Mesenchymal stem cell (in vitro differentiated cells and primary cell): ENCODE results near the gene CST5.

Source experiments
- DNase-seq: peaks from one replicate; pipeline ENCODE4 v3.0.0-alpha.2; 2013
- H2AFZ ChIP-seq: one replicate; pipeline ENCODE4 v1.6.1; 2013; ENCODE audit warnings: low read depth, mild to moderate bottlenecking, control low read depth, inconsistent platforms, low read length, moderate library complexity
- H2AK5ac ChIP-seq: 2 replicates; pipeline ENCODE4 v1.6.1; 2013; ENCODE audit warnings: low read length, moderate library complexity, mild to moderate bottlenecking, inconsistent platforms; ENCODE audit not compliant: severe bottlenecking
- H2BK120ac ChIP-seq: one replicate; pipeline ENCODE4 v1.6.1; 2013; ENCODE audit warnings: low read depth, mild to moderate bottlenecking, inconsistent platforms, low read length, moderate library complexity
- H2BK12ac ChIP-seq, 2 experiments: one replicate each; pipeline ENCODE4 v1.6.1; 2013; ENCODE audit warnings: inconsistent platforms in 2 of 2, low read length in 2 of 2, mild to moderate bottlenecking in 2 of 2, moderate library complexity in 2 of 2, control low read depth in 1 of 2
- H2BK15ac ChIP-seq: one replicate; pipeline ENCODE4 v1.6.1; 2013; ENCODE audit warnings: mild to moderate bottlenecking, low read depth, inconsistent platforms; ENCODE audit not compliant: poor library complexity, severe bottlenecking
- H2BK5ac ChIP-seq: 2 replicates; pipeline ENCODE4 v1.6.1; 2013; ENCODE audit warnings: low read depth, mild to moderate bottlenecking, low read length, control low read depth, inconsistent platforms; ENCODE audit not compliant: poor library complexity, severe bottlenecking
- H3K14ac ChIP-seq, 2 experiments: one replicate each; pipeline ENCODE4 v1.6.1; 2013; ENCODE audit warnings: inconsistent platforms in 2 of 2, low read length in 2 of 2, control low read depth in 1 of 2, mild to moderate bottlenecking in 1 of 2, moderate library complexity in 1 of 2
- H3K18ac ChIP-seq, 2 experiments: one replicate each; pipeline ENCODE4 v1.6.1; 2013; ENCODE audit warnings: inconsistent platforms in 2 of 2, low read length in 2 of 2, control low read depth in 1 of 2, low read depth in 1 of 2, mild to moderate bottlenecking in 1 of 2
- H3K23ac ChIP-seq, 2 experiments: one replicate each; pipeline ENCODE4 v1.6.1; 2013; ENCODE audit warnings: inconsistent platforms in 2 of 2, low read length in 2 of 2, mild to moderate bottlenecking in 2 of 2, moderate library complexity in 2 of 2, control low read depth in 1 of 2
- H3K27ac ChIP-seq: 2 replicates; pipeline ENCODE4 v1.5.1; 2013; ENCODE audit warnings: mild to moderate bottlenecking, moderate library complexity, low read length, control low read depth, inconsistent platforms; ENCODE audit not compliant: poor library complexity, severe bottlenecking
- H3K27me3 ChIP-seq, 2 experiments: 2 replicates each; pipeline versions ENCODE4 v1.6.1 to v1.7.0; 2013; ENCODE audit warnings: low read length in 2 of 2, mild to moderate bottlenecking in 2 of 2, moderate library complexity in 2 of 2, control low read depth in 1 of 2, inconsistent platforms in 1 of 2; ENCODE audit not compliant: control insufficient read depth in 1 of 2, insufficient read depth in 1 of 2
- H3K36me3 ChIP-seq, 2 experiments: 2 replicates each; pipeline versions ENCODE4 v1.6.1 to v1.7.0; 2013; ENCODE audit warnings: low read length in 2 of 2, control low read depth in 1 of 2, inconsistent platforms in 1 of 2, low read depth in 1 of 2, mild to moderate bottlenecking in 1 of 2; ENCODE audit not compliant: insufficient read depth in 2 of 2, control insufficient read depth in 1 of 2
- H3K4ac ChIP-seq, 2 experiments: one replicate each; pipeline ENCODE4 v1.6.1; 2013; ENCODE audit warnings: inconsistent platforms in 2 of 2, low read length in 2 of 2, mild to moderate bottlenecking in 2 of 2, moderate library complexity in 2 of 2, control low read depth in 1 of 2, low read depth in 1 of 2
- H3K4me1 ChIP-seq: 2 replicates; pipeline ENCODE4 v1.6.1; 2013; ENCODE audit warnings: low read depth, low read length, control low read depth; ENCODE audit not compliant: control insufficient read depth, insufficient read depth
- H3K4me2 ChIP-seq: 2 replicates; pipeline ENCODE4 v1.6.1; 2013; ENCODE audit warnings: low read length, mild to moderate bottlenecking, inconsistent platforms; ENCODE audit not compliant: poor library complexity, severe bottlenecking
- H3K4me3 ChIP-seq, 2 experiments: 2 replicates each; pipeline versions ENCODE4 v1.5.1 to v1.7.0; 2013; ENCODE audit warnings: low read length in 2 of 2, mild to moderate bottlenecking in 2 of 2, control low read depth in 1 of 2, low read depth in 1 of 2; ENCODE audit not compliant: insufficient read depth in 1 of 2
- H3K79me1 ChIP-seq: replicated peaks from 2 replicates; pipeline ENCODE4 v1.6.1; 2013; ENCODE audit warnings: mild to moderate bottlenecking, control low read depth, low read length, inconsistent platforms; ENCODE audit not compliant: poor library complexity, severe bottlenecking
- H3K9ac ChIP-seq: 2 replicates; pipeline ENCODE4 v1.7.0; 2013; ENCODE audit warnings: mild to moderate bottlenecking, low read length, moderate library complexity
- H3K9me3 ChIP-seq: 2 replicates; pipeline ENCODE4 v1.7.0; 2013; ENCODE audit warnings: mild to moderate bottlenecking, low read length; ENCODE audit not compliant: control insufficient read depth
- H4K8ac ChIP-seq: one replicate; pipeline ENCODE4 v1.6.1; 2013; ENCODE audit warnings: inconsistent platforms, mild to moderate bottlenecking, low read length, moderate library complexity
- H4K91ac ChIP-seq: one replicate; pipeline ENCODE4 v1.6.1; 2013; ENCODE audit warnings: mild to moderate bottlenecking, low read length, inconsistent platforms
- WGBS: methylation state at CpG from one replicate; pipeline ENCODE4 v1.1.7; 2013; ENCODE audit warnings: mixed read lengths; 5-methylcytosine and 5-hydroxymethylcytosine counted together

Gene CST5

DNA sequence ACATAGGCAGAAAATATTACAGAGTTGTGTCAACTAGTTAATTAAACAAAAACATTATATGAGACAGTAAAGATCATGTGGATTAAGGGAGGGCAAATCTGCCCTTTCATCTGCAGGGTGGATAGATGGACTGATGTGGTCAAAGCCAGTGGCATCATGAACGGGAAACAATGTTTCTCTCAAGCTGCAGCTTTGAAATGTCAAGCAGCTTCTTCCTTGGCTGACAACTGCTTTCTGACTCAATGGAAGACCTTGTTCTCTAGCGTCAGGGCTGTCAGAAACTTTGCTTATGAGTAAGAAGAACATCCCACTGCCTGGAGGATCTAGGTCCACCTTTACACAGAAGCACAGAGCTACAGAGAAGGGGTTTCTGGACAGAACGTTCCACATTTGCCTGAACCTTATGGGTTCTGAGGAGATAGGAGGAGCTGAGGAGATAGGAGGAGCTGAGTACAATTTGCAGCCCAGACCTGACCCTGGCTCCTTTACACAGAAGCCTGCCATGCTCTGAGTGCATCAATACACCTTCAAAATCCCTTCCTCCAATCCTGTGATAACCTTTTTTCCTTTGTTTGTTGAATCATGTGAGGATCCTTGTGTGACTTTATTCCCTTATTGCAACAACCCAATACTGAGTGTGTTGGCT lies 6.1 kb downstream of the CST5 start:
- Histone ChIP-seq H2AK5ac (no peak overlapping the region), H4K91ac (no peak overlapping the region), H3K9me3 (no peaks in the 10 kb centered on the region), H3K9ac (no peak overlapping the region), H3K4ac (no peak overlapping the region), H3K4me1 (peaks cover 1% of the 10 kb centered on the region), H2BK5ac (no peak overlapping the region), H4K8ac (no peak overlapping the region), H3K4me2 (no peak overlapping the region), H3K23ac (no peak overlapping the region), H3K18ac (no peak overlapping the region), H3K14ac (no peak overlapping the region), H3K27me3 (peaks cover 20 to 84% of the 10 kb centered on the region in 2 experiments), H2AFZ (no peak overlapping the region), H3K36me3 (no peaks in the 10 kb centered on the region), H3K27ac (no peak overlapping the region), H2BK15ac (no peak overlapping the region), H2BK12ac (no peak overlapping the region), H2BK120ac (no peak overlapping the region), H3K4me3 (no peak overlapping the region), H3K79me1 (no peaks in the 10 kb centered on the region)
- WGBS = 58% methylated on average over 3 of the region's 3 CpGs
- no peak for DNase-seq

DNA sequence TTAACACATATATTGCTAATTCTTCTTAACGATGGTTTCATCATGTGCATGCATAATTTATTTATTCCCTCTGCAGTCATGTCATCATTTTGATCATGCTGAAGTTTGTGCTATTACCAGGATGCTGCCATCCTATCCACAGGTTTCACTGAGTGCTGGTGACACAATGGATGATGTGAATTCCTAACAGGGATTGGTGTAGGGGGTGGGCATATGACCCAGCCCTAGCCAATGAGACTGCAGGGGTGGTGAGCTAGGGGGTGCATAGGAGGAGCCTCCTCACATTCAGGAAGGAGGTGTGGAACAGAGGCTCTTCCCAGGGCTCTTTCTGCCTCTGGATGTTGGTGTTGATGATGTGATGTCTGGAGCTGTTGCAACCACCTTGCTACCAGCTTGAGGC lies 7.5 kb downstream of the CST5 start:
- no peak overlapping the region for H3K14ac ChIP-seq
- no peak overlapping the region for H2BK120ac ChIP-seq
- no peak overlapping the region for H3K4ac ChIP-seq
- DNase-seq = no peak
- no peak overlapping the region for H3K23ac ChIP-seq
- H2BK15ac ChIP-seq = no peak overlapping the region
- H2BK12ac ChIP-seq = no peak overlapping the region
- peaks cover 4% of the 10 kb centered on the region for H3K4me1 ChIP-seq
- H4K91ac ChIP-seq = no peak overlapping the region
- peaks cover 23 to 82% of the 10 kb centered on the region in 2 experiments for H3K27me3 ChIP-seq
- H2BK5ac ChIP-seq = no peak overlapping the region
- no peak overlapping the region for H4K8ac ChIP-seq
- H3K9me3 ChIP-seq = no peaks in the 10 kb centered on the region
- H2AFZ ChIP-seq = no peak overlapping the region
- no peak overlapping the region for H3K27ac ChIP-seq
- no peak overlapping the region for H3K18ac ChIP-seq
- no peak overlapping the region for H2AK5ac ChIP-seq
- H3K79me1 ChIP-seq = no peaks in the 10 kb centered on the region
- H3K36me3 ChIP-seq = no peaks in the 10 kb centered on the region
- H3K4me2 ChIP-seq = no peak overlapping the region
- no peak overlapping the region for H3K9ac ChIP-seq
- no CpG with 5 or more reads among the region's 1 CpG for WGBS
- H3K4me3 ChIP-seq = no peak overlapping the region

DNA sequence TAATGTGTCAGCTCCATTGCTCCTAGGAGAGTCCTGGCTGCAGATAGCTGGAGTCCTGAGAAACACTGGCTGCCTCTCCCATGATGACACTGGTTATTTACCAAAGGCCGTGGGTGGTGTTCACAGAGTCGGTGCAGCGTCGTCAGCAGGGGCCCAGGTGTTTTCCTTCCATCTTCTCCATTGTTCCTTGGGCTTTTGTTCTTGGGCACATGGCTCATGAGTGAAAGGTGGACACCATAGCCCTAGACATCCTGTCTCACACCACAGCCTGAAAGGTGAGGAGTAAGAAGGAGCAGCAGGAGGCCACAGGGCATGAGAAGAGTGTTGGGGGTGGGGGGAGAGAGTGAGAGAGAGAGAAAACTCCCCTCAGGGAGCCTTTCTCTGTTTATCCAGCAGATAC lies 9.1 kb downstream of the CST5 start:
- WGBS = 14% methylated on average over 4 of the region's 4 CpGs
- Histone ChIP-seq H4K91ac (no peak overlapping the region), H3K9me3 (no peaks in the 10 kb centered on the region), H3K4ac (no peak overlapping the region), H2BK120ac (no peak overlapping the region), H2BK15ac (no peak overlapping the region), H3K79me1 (no peaks in the 10 kb centered on the region), H3K36me3 (no peaks in the 10 kb centered on the region), H3K4me3 (no peak overlapping the region), H3K23ac (no peak overlapping the region), H3K14ac (no peak overlapping the region), H4K8ac (no peak overlapping the region), H2AK5ac (no peak overlapping the region), H3K4me1 (peaks cover 3% of the 10 kb centered on the region), H2AFZ (no peak overlapping the region), H3K27me3 (peaks cover 24 to 81% of the 10 kb centered on the region in 2 experiments), H3K4me2 (no peak overlapping the region), H3K18ac (no peak overlapping the region), H2BK12ac (no peak overlapping the region), H3K27ac (no peak overlapping the region), H2BK5ac (no peak overlapping the region), H3K9ac (no peak overlapping the region)
- no peak for DNase-seq

DNA sequence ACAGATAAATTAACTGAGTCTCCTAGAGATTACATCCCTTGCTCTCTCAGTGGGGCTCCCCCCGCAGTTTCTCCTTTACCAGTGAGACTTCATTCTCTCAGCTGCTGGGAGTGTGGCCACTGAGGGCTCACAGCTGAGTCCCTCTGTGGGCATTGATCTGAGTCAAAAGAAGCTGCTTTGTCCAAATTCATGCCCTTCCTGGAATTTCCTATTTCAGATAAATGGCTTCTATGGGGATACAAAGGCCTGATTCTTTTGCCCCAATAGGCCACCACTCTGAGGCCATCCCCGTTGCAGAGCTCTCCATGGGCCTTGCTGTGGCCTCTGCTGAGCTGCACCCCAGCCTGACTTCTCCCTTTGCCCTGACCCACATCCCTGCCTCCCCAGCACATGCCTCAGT lies 10.0 kb downstream of the CST5 start:
- no peak overlapping the region for H3K18ac ChIP-seq
- no peak overlapping the region for H2BK15ac ChIP-seq
- no peaks in the 10 kb centered on the region for H3K9me3 ChIP-seq
- H4K91ac ChIP-seq = no peak overlapping the region
- no peak overlapping the region for H4K8ac ChIP-seq
- DNase-seq = no peak
- no peak overlapping the region for H3K4ac ChIP-seq
- H2AK5ac ChIP-seq = no peak overlapping the region
- no peak overlapping the region for H3K9ac ChIP-seq
- H3K14ac ChIP-seq = no peak overlapping the region
- H3K4me3 ChIP-seq = no peak overlapping the region
- H2BK12ac ChIP-seq = no peak overlapping the region
- H3K4me2 ChIP-seq = no peak overlapping the region
- no peaks in the 10 kb centered on the region for H3K79me1 ChIP-seq
- no peaks in the 10 kb centered on the region for H3K36me3 ChIP-seq
- H2AFZ ChIP-seq = no peak overlapping the region
- H2BK120ac ChIP-seq = no peak overlapping the region
- no peak overlapping the region for H3K23ac ChIP-seq
- WGBS = 49% methylated on average over 2 of the region's 2 CpGs
- no peak overlapping the region for H3K27ac ChIP-seq
- no peak overlapping the region for H2BK5ac ChIP-seq
- H3K27me3 ChIP-seq = peaks cover 24 to 79% of the 10 kb centered on the region in 2 experiments
- peaks cover 3% of the 10 kb centered on the region for H3K4me1 ChIP-seq
